Measurements from ENCODE around the gene UNC13C.

UNC13C gene

DNA sequence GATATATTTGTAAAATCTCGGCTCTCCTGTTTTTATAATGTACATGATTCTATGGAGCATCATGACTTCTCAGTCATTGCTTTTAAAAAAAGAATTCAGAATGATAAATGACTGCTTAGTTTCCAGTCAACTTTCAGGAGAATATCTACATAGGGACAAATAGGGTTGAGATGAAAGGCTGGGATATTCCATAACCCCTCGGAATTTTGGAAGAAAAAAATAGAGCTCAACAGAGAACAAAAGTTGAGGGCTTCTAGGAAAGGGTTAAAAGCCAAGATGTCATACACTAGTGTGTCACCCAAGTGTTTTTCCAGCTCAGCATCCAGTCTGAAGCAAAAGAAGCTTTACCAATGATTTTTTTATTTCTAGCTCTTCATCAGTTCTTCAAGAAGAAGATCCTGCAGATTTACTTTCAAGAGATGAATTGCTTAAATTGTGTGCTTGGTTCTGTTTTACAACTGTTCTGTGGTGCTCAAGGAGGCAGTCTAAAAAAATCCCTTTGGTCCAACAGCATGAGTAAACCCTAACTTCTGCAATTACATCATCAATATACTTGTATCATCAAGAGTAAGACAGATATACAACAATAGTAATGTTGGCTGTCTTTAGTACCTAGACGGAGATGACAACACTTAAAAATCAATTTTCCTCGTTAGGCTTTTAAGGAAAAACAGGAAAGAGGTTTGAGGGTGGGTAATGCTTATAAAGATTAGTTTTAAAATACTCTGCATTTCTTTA is 979 bp downstream of the UNC13C start:
- TF ChIP-seq RAD21 (IDR thresholded peaks at IDR 0.05; ENCODE audit: low read depth) (no peak), EGR1 (IDR thresholded peaks at IDR 0.05) (no peak), EP300 (IDR thresholded peaks at IDR 0.05; ENCODE audit: borderline replicate concordance) (no peak), YY1 (IDR thresholded peaks at IDR 0.05; ENCODE audit: low read depth) (no peak), TEAD4 (IDR thresholded peaks at IDR 0.05) (no peak), CEBPB (IDR thresholded peaks at IDR 0.05) (no peak), FOXM1 (IDR thresholded peaks at IDR 0.05; ENCODE audit: borderline replicate concordance, low read depth) (no peak), NFIC (IDR thresholded peaks at IDR 0.05) (no peak), CREB1 (IDR thresholded peaks at IDR 0.05; ENCODE audit: low read depth) (no peak)
- TF ChIP-seq, protein P1, sequence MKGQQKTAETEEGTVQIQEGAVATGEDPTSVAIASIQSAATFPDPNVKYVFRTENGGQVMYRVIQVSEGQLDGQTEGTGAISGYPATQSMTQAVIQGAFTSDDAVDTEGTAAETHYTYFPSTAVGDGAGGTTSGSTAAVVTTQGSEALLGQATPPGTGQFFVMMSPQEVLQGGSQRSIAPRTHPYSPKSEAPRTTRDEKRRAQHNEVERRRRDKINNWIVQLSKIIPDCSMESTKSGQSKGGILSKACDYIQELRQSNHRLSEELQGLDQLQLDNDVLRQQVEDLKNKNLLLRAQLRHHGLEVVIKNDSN (IDR thresholded peaks at IDR 0.05) = no peak
- TF ChIP-seq, protein P2, sequence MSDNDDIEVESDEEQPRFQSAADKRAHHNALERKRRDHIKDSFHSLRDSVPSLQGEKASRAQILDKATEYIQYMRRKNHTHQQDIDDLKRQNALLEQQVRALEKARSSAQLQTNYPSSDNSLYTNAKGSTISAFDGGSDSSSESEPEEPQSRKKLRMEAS (IDR thresholded peaks at IDR 0.05) = no peak
- TF ChIP-seq, protein P3, sequence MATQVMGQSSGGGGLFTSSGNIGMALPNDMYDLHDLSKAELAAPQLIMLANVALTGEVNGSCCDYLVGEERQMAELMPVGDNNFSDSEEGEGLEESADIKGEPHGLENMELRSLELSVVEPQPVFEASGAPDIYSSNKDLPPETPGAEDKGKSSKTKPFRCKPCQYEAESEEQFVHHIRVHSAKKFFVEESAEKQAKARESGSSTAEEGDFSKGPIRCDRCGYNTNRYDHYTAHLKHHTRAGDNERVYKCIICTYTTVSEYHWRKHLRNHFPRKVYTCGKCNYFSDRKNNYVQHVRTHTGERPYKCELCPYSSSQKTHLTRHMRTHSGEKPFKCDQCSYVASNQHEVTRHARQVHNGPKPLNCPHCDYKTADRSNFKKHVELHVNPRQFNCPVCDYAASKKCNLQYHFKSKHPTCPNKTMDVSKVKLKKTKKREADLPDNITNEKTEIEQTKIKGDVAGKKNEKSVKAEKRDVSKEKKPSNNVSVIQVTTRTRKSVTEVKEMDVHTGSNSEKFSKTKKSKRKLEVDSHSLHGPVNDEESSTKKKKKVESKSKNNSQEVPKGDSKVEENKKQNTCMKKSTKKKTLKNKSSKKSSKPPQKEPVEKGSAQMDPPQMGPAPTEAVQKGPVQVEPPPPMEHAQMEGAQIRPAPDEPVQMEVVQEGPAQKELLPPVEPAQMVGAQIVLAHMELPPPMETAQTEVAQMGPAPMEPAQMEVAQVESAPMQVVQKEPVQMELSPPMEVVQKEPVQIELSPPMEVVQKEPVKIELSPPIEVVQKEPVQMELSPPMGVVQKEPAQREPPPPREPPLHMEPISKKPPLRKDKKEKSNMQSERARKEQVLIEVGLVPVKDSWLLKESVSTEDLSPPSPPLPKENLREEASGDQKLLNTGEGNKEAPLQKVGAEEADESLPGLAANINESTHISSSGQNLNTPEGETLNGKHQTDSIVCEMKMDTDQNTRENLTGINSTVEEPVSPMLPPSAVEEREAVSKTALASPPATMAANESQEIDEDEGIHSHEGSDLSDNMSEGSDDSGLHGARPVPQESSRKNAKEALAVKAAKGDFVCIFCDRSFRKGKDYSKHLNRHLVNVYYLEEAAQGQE (IDR thresholded peaks at IDR 0.05; ENCODE audit: low read depth) = no peak

DNA sequence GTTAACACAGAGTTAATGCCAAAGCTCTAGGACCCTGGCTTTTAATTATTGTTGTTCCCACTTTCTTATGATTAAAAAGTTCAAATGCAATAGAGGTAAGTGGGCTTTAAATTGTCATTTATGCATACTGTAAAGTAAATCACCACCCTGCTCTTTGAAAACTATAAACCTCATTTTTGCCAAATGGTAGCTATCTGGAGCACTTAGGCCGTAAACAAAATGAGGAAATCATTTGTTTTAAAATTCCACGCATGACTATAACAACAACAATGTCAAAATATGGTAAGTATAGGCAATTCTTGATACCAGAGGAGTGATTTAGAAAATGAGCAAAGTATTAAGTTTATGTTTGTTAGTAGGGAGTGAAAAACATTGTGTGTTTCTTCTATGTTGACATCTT is 1.8 kb downstream of the UNC13C start:
- TF ChIP-seq NFIC (IDR thresholded peaks at IDR 0.05) (no peak), CEBPB (IDR thresholded peaks at IDR 0.05) (no peak), EGR1 (IDR thresholded peaks at IDR 0.05) (no peak), TEAD4 (IDR thresholded peaks at IDR 0.05) (no peak), YY1 (IDR thresholded peaks at IDR 0.05; ENCODE audit: low read depth) (no peak), TAF1 (IDR thresholded peaks at IDR 0.05; ENCODE audit: low read depth) (no peak)
- TF ChIP-seq, protein P2 (IDR thresholded peaks at IDR 0.05) = no peak

DNA sequence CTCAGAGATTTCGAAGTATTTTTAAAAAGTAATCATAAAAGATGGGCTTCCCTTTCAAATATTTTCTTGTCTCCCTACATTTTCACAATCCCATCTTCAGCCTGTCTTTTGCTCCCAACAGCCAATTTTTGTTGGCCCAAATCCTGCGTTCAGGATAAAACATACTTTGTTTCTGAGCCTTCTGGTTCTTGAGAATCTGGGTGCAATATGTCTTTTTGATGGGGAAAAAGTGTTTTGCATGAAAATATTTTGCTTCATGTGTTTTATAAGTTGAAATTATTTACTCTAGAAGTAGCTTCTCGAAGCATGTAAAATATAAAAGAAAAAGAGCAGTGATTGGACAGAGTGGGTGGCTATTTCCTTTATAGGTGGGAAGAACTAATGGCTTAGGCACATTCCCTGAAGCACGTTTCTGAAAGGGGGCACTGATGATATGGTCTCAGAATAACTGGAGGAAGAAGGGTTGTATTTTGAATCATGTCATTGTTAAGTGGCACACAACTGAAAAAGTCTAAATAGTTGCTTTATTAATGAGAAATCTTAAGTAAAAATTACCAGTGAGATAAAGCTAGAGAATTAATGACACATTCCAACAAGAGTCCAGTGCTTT is 3.9 kb downstream of the UNC13C start:
- TF ChIP-seq NFIC (IDR thresholded peaks at IDR 0.05) = no peak
- no peak for TF ChIP-seq FOXM1 (IDR thresholded peaks at IDR 0.05; ENCODE audit: borderline replicate concordance, low read depth)
- TF ChIP-seq YY1 (IDR thresholded peaks at IDR 0.05; ENCODE audit: low read depth) = no peak
- no peak for TF ChIP-seq RAD21 (IDR thresholded peaks at IDR 0.05; ENCODE audit: low read depth)

DNA sequence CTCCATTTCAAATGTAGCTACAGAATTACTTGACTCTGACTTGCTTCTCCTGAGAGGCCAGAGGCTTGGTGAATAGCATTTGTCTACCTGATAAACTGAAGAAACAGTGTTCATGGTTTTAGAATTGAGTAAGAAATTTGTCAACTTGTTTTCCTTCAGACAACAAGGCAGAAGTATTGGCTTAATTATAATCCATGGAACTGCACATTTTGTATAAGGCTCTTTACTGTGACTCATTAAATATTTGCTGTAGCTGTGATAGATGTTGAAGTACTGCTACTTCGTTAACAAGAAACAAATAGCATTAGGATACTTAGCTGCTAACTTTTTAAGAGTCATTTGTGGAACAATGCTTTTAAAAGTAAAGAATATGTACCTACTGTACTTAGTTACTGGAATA is 4.6 kb downstream of the UNC13C start:
- TF ChIP-seq TEAD4 (IDR thresholded peaks at IDR 0.05) (no peak), YY1 (IDR thresholded peaks at IDR 0.05; ENCODE audit: low read depth) (no peak), FOXM1 (IDR thresholded peaks at IDR 0.05; ENCODE audit: borderline replicate concordance, low read depth) (no peak), CEBPB (IDR thresholded peaks at IDR 0.05) (no peak), TAF1 (IDR thresholded peaks at IDR 0.05; ENCODE audit: low read depth) (no peak), NFIC (IDR thresholded peaks at IDR 0.05) (no peak), TCF12 (IDR thresholded peaks at IDR 0.05; ENCODE audit: low read depth) (no peak), ZBTB7A (IDR thresholded peaks at IDR 0.05; ENCODE audit: low read depth) (no peak), EP300 (IDR thresholded peaks at IDR 0.05; ENCODE audit: borderline replicate concordance) (no peak), EGR1 (IDR thresholded peaks at IDR 0.05) (no peak)
- TF ChIP-seq, protein P1 (IDR thresholded peaks at IDR 0.05) = no peak
- TF ChIP-seq, protein P3 (IDR thresholded peaks at IDR 0.05; ENCODE audit: low read depth) = no peak

DNA sequence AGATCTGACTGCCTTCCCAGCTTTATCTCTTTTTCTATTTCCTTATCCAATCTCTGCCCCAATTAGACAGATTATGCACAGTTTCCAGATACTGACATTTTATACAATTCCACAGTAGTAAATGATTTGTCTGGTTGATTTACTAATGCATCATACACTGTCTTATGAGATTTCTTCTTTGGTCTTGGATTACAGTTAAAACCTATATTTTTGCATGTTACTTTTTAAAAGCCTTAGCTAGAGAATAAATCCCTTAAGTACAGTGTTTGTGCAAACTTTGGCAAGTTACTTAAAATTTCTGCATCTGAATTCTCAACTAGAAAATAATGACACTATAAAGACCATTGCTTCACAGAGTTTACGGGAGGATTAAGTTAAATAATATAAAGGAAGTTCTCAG is 6.0 kb downstream of the UNC13C start:
- TF ChIP-seq CREB1 (IDR thresholded peaks at IDR 0.05; ENCODE audit: low read depth) = no peak
- TF ChIP-seq, protein P1 (IDR thresholded peaks at IDR 0.05) = no peak
- TF ChIP-seq, protein P2 (IDR thresholded peaks at IDR 0.05) = no peak
- TF ChIP-seq EGR1 (IDR thresholded peaks at IDR 0.05) = no peak
- no peak for TF ChIP-seq TCF12 (IDR thresholded peaks at IDR 0.05; ENCODE audit: low read depth)
- no peak for TF ChIP-seq FOXM1 (IDR thresholded peaks at IDR 0.05; ENCODE audit: borderline replicate concordance, low read depth)
- no peak for TF ChIP-seq EP300 (IDR thresholded peaks at IDR 0.05; ENCODE audit: borderline replicate concordance)
- no peak for TF ChIP-seq ZBTB7A (IDR thresholded peaks at IDR 0.05; ENCODE audit: low read depth)
- TF ChIP-seq NFIC (IDR thresholded peaks at IDR 0.05) = no peak
- no peak for TF ChIP-seq TAF1 (IDR thresholded peaks at IDR 0.05; ENCODE audit: low read depth)
- TF ChIP-seq, protein P3 (IDR thresholded peaks at IDR 0.05; ENCODE audit: low read depth) = no peak
- no peak for TF ChIP-seq CEBPB (IDR thresholded peaks at IDR 0.05)
- TF ChIP-seq RAD21 (IDR thresholded peaks at IDR 0.05; ENCODE audit: low read depth) = no peak
- no peak for TF ChIP-seq YY1 (IDR thresholded peaks at IDR 0.05; ENCODE audit: low read depth)
- no peak for TF ChIP-seq TEAD4 (IDR thresholded peaks at IDR 0.05)

All from Ishikawa (cell line).